Measurements from ENCODE around the gene HNRNPDL.
"Not testable (repeated sequence)": the region's sequence is repeated elsewhere in the genome, so short reads cannot be mapped to it uniquely, and the experiment has no call there.

HNRNPDL gene

GRCh38 chr4:82430193-82430963, at the start of gene HNRNPDL, which contains the start of gene ENOPH1:
HNRNPDL (minus strand) TSS chr4:82430462; CDS start chr4:82429690, 772 bp downstream.
ENOPH1 (plus strand) TSS chr4:82430590; CDS start chr4:82430830, 240 bp downstream.
- Histone ChIP-seq H3K9me3 (ENCODE audit: insufficient read depth, low read depth, low read length) (no peaks in the 10 kb centered on the region), H3K36me3 (ENCODE audit: insufficient read depth, low read depth, low read length) (peaks cover 50% of the 10 kb centered on the region), H3K4me1 (ENCODE audit: insufficient read depth, low read length) (peaks cover 18% of the 10 kb centered on the region; the same call in 1 of the 2 replicates)

DNA sequence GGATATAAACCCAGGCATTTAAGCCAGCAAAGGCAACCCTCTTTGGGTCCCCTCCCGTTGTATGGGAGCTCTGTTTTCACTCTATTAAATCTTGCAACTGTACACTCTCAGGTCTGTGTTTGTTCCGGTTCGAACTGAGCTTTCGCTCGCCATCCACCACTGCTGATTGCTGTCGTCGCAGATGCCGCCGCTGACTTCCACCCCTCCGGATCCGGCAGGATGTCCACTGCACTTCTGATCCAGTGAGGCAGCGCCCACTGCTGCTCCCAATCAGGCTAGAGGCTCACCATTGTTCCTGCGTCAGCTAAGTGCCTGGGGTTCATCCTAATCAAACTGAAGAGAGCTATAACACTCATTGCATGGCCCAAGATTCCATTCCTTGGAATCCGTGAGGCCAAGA, 49.3 kb upstream of the HNRNPDL start:
- Histone ChIP-seq H3K27me3 (ENCODE audit: insufficient read depth, low read length) (no peaks in the 10 kb centered on the region), H3K27ac (ENCODE audit: low read length) (no peak overlapping the region), H3K4me1 (ENCODE audit: insufficient read depth, low read length) (no peaks in the 10 kb centered on the region), H3K9me3 (ENCODE audit: insufficient read depth, low read depth, low read length) (no peaks in the 10 kb centered on the region; the same call in 1 of the 2 replicates), H3K36me3 (ENCODE audit: insufficient read depth, low read depth, low read length) (no peaks in the 10 kb centered on the region), H3K9ac (ENCODE audit: low read depth, low read length) (no peak overlapping the region), H3K4me3 (ENCODE audit: low read length) (no peak overlapping the region)

More at GRCh38 chr4:82430193-82430963, at the start of gene HNRNPDL, which contains the start of gene ENOPH1:
- H3K9ac ChIP-seq (ENCODE audit: low read depth, low read length), result peak within 1 kb of the TSS; percentile 100
- no peaks in the 10 kb centered on the region for H3K27me3 ChIP-seq (ENCODE audit: insufficient read depth, low read length)
- peak within 1 kb of the TSS; percentile 96 for H3K4me3 ChIP-seq (ENCODE audit: low read length)
- peak within 1 kb of the TSS; percentile 93 for H3K27ac ChIP-seq (ENCODE audit: low read length)

DNA sequence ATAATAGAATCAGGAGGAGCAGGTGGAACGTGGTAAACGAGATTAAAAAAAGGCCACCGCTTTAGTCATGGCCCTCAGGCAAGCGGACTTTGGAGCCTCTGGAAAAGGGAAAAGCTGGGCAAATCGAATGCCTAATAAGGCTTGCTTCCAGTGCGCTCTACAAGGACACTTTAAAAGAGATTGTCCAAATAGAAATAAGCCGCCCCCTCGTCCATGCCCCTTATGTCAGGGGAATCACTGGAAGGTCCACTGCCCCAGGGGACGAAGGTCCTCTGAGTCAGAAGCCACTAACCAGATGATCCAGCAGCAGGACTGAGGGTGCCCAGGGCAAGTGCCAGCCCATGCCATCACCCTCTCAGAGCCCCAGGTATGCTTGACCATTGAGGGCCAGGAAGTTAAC, 47.2 kb upstream of the HNRNPDL start:
- not testable (repeated sequence) for H3K4me3 ChIP-seq (ENCODE audit: low read length); H3K9me3 ChIP-seq (ENCODE audit: insufficient read depth, low read depth, low read length); H3K9ac ChIP-seq (ENCODE audit: low read depth, low read length); H3K27ac ChIP-seq (ENCODE audit: low read length); H3K27me3 ChIP-seq (ENCODE audit: insufficient read depth, low read length); H3K4me1 ChIP-seq (ENCODE audit: insufficient read depth, low read length); H3K36me3 ChIP-seq (ENCODE audit: insufficient read depth, low read depth, low read length)

- H3K4me3 ChIP-seq (ENCODE audit: low read length); H3K27ac ChIP-seq (ENCODE audit: low read length); H3K36me3 ChIP-seq (ENCODE audit: insufficient read depth, low read depth, low read length); H3K4me1 ChIP-seq (ENCODE audit: insufficient read depth, low read length); H3K27me3 ChIP-seq (ENCODE audit: insufficient read depth, low read length); H3K9ac ChIP-seq (ENCODE audit: low read depth, low read length); H3K9me3 ChIP-seq (ENCODE audit: insufficient read depth, low read depth, low read length): not testable (repeated sequence)
Observed at GRCh38 chr4:82475931-82476330, 45.7 kb upstream of the HNRNPDL start.

GRCh38 chr4:82473621-82474164, 43.4 kb upstream of the HNRNPDL start:
- Histone ChIP-seq H3K4me3 (ENCODE audit: low read length) (no peak overlapping the region), H3K9me3 (ENCODE audit: insufficient read depth, low read depth, low read length) (no peaks in the 10 kb centered on the region), H3K9ac (ENCODE audit: low read depth, low read length) (no peak overlapping the region), H3K4me1 (ENCODE audit: insufficient read depth, low read length) (no peaks in the 10 kb centered on the region), H3K27ac (ENCODE audit: low read length) (no peak overlapping the region), H3K36me3 (ENCODE audit: insufficient read depth, low read depth, low read length) (no peaks in the 10 kb centered on the region), H3K27me3 (ENCODE audit: insufficient read depth, low read length) (no peaks in the 10 kb centered on the region)

DNA sequence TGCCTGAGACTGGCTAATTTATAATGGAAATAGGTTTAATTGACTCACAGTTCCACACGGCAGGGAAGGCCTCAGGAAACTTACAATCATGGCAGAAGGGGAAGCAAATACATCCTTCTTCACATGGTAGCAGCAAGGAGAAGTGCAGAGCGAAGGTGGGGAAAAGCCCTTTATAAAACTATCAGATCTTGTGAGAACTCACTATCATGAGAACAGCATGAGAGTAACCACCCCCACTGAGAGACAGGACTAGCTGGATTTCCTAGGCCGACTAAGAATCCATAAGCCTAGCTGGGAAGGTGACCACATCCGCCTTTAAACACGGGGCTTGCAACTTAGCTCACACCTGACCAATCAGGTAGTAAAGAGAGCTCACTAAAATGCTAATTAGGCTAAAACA, 42.8 kb upstream of the HNRNPDL start:
- H3K4me3 ChIP-seq (ENCODE audit: low read length); H3K4me1 ChIP-seq (ENCODE audit: insufficient read depth, low read length); H3K27me3 ChIP-seq (ENCODE audit: insufficient read depth, low read length); H3K27ac ChIP-seq (ENCODE audit: low read length); H3K9me3 ChIP-seq (ENCODE audit: insufficient read depth, low read depth, low read length); H3K9ac ChIP-seq (ENCODE audit: low read depth, low read length); H3K36me3 ChIP-seq (ENCODE audit: insufficient read depth, low read depth, low read length): not testable (repeated sequence)

GRCh38 chr4:82469791-82470345, 39.6 kb upstream of the HNRNPDL start:
- Histone ChIP-seq H3K4me3 (ENCODE audit: low read length) (no peak overlapping the region), H3K27me3 (ENCODE audit: insufficient read depth, low read length) (no peaks in the 10 kb centered on the region), H3K4me1 (ENCODE audit: insufficient read depth, low read length) (no peaks in the 10 kb centered on the region), H3K9ac (ENCODE audit: low read depth, low read length) (no peak overlapping the region), H3K36me3 (ENCODE audit: insufficient read depth, low read depth, low read length) (peaks cover 10% of the 10 kb centered on the region; the same call in 1 of the 2 replicates), H3K27ac (ENCODE audit: low read length) (no peak overlapping the region), H3K9me3 (ENCODE audit: insufficient read depth, low read depth, low read length) (0 out of 2 replicates have a peak, but pooled peaks cover 3% of the 10 kb centered on the region)

GRCh38 chr4:82467471-82467870, 37.2 kb upstream of the HNRNPDL start:
- Histone ChIP-seq H3K4me1 (ENCODE audit: insufficient read depth, low read length) (peaks cover 2% of the 10 kb centered on the region; the same call in 1 of the 2 replicates), H3K36me3 (ENCODE audit: insufficient read depth, low read depth, low read length) (peaks cover 27% of the 10 kb centered on the region), H3K27ac (ENCODE audit: low read length) (no peak overlapping the region), H3K9ac (ENCODE audit: low read depth, low read length) (no peak overlapping the region), H3K27me3 (ENCODE audit: insufficient read depth, low read length) (no peaks in the 10 kb centered on the region), H3K9me3 (ENCODE audit: insufficient read depth, low read depth, low read length) (0 out of 2 replicates have a peak, but pooled peaks cover 3% of the 10 kb centered on the region), H3K4me3 (ENCODE audit: low read length) (no peak overlapping the region)

DNA sequence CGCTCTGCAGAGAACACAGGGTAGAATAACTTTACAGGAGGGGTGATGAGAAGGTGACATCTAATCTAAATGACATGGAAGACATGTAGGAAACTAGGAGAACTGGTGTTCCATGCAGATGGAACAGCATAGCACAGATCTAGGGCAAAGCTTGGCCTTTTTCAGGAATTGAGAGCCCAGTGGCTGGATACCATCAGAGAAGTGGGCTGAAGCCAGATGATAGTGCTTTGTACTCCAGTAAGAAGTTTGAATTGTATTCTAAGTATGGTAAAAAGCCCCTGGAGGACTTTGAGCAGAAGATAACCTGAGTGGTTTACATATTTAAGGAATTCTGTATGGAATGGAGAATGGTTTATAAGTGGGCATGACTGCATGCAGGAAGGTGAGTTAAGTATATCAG, 33.0 kb upstream of the HNRNPDL start:
- peaks cover 61% of the 10 kb centered on the region for H3K36me3 ChIP-seq (ENCODE audit: insufficient read depth, low read depth, low read length)
- no peak overlapping the region for H3K27ac ChIP-seq (ENCODE audit: low read length)
- H3K27me3 ChIP-seq (ENCODE audit: insufficient read depth, low read length), result no peaks in the 10 kb centered on the region
- peaks cover 2% of the 10 kb centered on the region; the same call in 1 of the 2 replicates for H3K4me1 ChIP-seq (ENCODE audit: insufficient read depth, low read length)
- H3K4me3 ChIP-seq (ENCODE audit: low read length), result no peak overlapping the region
- 0 out of 2 replicates have a peak, but pooled peaks cover under 1% of the 10 kb centered on the region for H3K9me3 ChIP-seq (ENCODE audit: insufficient read depth, low read depth, low read length)
- H3K9ac ChIP-seq (ENCODE audit: low read depth, low read length), result no peak overlapping the region

- peaks cover 62% of the 10 kb centered on the region for H3K36me3 ChIP-seq (ENCODE audit: insufficient read depth, low read depth, low read length)
- H3K27ac ChIP-seq (ENCODE audit: low read length), result no peak overlapping the region
- peaks cover 2% of the 10 kb centered on the region; the same call in 1 of the 2 replicates for H3K4me1 ChIP-seq (ENCODE audit: insufficient read depth, low read length)
- H3K27me3 ChIP-seq (ENCODE audit: insufficient read depth, low read length), result no peaks in the 10 kb centered on the region
- no peaks in the 10 kb centered on the region for H3K9me3 ChIP-seq (ENCODE audit: insufficient read depth, low read depth, low read length)
- no peak overlapping the region for H3K9ac ChIP-seq (ENCODE audit: low read depth, low read length)
- no peak overlapping the region for H3K4me3 ChIP-seq (ENCODE audit: low read length)
Observed at GRCh38 chr4:82462415-82462831, 32.2 kb upstream of the HNRNPDL start.

DNA sequence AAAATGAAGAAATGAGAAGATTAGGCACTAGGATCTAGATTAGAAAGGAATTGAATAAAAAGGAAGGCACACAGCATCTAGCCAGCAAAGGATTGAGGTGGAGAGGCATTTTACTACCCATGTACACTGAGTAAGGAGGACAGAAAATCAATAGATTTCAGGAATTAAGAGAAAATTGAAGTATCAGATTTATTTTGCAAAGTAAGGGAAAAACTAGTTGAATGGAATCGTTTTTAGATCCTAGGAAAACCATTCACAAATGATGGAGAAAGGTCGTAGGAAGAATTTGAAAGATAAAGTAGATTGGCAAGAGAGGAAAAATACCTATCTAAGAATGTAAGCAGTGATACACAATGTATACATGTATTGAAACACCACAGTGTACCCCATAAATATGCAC, 31.4 kb upstream of the HNRNPDL start:
- Histone ChIP-seq H3K4me1 (ENCODE audit: insufficient read depth, low read length) (peaks cover 2% of the 10 kb centered on the region; the same call in 1 of the 2 replicates), H3K36me3 (ENCODE audit: insufficient read depth, low read depth, low read length) (peaks cover 69% of the 10 kb centered on the region), H3K27ac (ENCODE audit: low read length) (no peak overlapping the region), H3K4me3 (ENCODE audit: low read length) (no peak overlapping the region), H3K9me3 (ENCODE audit: insufficient read depth, low read depth, low read length) (no peaks in the 10 kb centered on the region), H3K27me3 (ENCODE audit: insufficient read depth, low read length) (no peaks in the 10 kb centered on the region), H3K9ac (ENCODE audit: low read depth, low read length) (no peak overlapping the region)
